Activated CD4-positive, alpha-beta T cell treated with anti-CD3 and anti-CD28 coated beads for 36 hours (primary cell): ENCODE data around the gene AMIGO3. TPM values are rescaled to one million over a fixed set of nuclear protein-coding genes. Genes with fewer than 3 reads are reported as not detected.
"Not testable (repeated sequence)": the region's sequence is repeated elsewhere in the genome, so short reads cannot be mapped to it uniquely, and the experiment has no call there.

Experiments
- ATAC-seq: fragments of 200-7000 bp; cut with Tn5 transposase; one replicate; pipeline ENCODE4 v1.10.0; 2021; ENCODE audit warnings: mild to moderate bottlenecking, moderate library complexity
- CTCF ChIA-PET: fragments of 350-600 bp; sonication (Branson Sonifier 250); formaldehyde crosslinking; loops from one replicate; lab custom pipeline; 2021; ENCODE audit warnings: antibody characterized with exemption; lab: Charles Lee
- POLR2A ChIA-PET: fragments of 350-600 bp; sonication (Branson Sonifier 250); formaldehyde crosslinking; loops from one replicate; lab custom pipeline; 2021; ENCODE audit warnings: antibody characterized with exemption, inconsistent platforms; lab: Charles Lee
- DNase-seq: peaks from one replicate; pipeline ENCODE4 v3.0.0-alpha.2; 2020
- H3K27ac Mint-ChIP-seq: one replicate; pipeline ENCODE4 v1.8.0; 2021; ENCODE audit warnings: mixed read lengths
- H3K27me3 Mint-ChIP-seq: one replicate; pipeline ENCODE4 v1.8.0; 2021; ENCODE audit warnings: mixed read lengths
- H3K36me3 Mint-ChIP-seq: one replicate; pipeline ENCODE4 v1.8.0; 2021; ENCODE audit warnings: low read depth, mixed read lengths
- H3K4me1 Mint-ChIP-seq: one replicate; pipeline ENCODE4 v1.8.0; 2021; ENCODE audit warnings: mixed read lengths
- H3K4me3 Mint-ChIP-seq: one replicate; pipeline ENCODE4 v1.8.0; 2021; ENCODE audit warnings: mild to moderate bottlenecking, moderate library complexity, mixed read lengths
- H3K9me3 Mint-ChIP-seq: one replicate; pipeline ENCODE4 v1.8.0; 2021; ENCODE audit warnings: low read depth, mixed read lengths
- intact Hi-C, 2 experiments: fragments of 100-400 bp; cut with DNase I in 1 of 2; cut with micrococcal nuclease in 1 of 2; formaldehyde crosslinking; loops; one replicate each; pipeline versions ENCODE4 v1.14.2 to v1.15.1; 2022 to 2024; cut with DNase I, micrococcal nuclease
- total RNA-seq, 2 experiments: library from RNA; stranded (reverse); gene quantifications; one replicate each; pipeline ENCODE4 v1.2.3, GENCODE V29; 2021

AMIGO3 gene
- total RNA-seq, 2 experiments from 2014 or later: 0.07 TPM; not detected in 1

DNA sequence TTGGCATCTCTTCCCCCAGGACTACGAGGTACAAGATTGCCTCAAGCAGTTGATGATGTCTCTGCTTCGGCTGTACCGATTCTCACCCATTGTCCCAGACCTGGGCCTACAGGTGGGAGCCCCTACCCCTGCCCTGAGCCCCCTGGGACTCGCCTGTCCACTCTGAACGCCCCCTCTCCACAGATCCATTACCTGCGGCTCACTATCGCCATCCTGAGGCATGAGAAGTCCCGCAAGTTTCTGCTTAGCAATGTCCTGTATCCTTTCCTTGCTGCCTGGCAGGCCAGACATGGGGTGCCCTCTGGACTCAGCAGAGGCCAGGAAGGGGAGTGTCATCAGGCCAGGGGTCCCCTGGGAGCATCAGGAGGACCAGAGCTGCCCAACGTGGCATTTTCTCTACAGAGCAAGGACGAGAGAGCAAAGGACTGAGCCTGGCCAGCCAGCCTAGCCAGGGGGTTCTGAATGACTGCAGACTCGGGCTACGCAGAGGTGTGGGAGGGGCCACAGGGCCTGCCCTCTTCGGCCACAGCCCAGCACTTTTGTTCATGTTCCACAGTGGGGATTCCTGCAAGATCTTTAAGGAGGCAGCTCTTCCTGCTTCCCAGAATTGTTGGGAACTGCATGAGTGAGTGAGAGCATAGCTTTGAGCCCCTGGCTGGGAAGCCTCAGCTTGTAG is 18.9 kb downstream of the AMIGO3 start:
- ATAC-seq (no peak), DNase-seq (no peak)
- intact Hi-C loops: loop anchor here in 1 of 2 experiments (5.0 kb wide), 1 partner anchor 207 kb away; no protein-coding TSS in a partner anchor
- Mint-ChIP-seq H3K9me3 (no peaks in the 10 kb centered on the region), H3K4me1 (no peaks in the 10 kb centered on the region), H3K27me3 (no peaks in the 10 kb centered on the region), H3K36me3 (peaks cover 8% of the 10 kb centered on the region), H3K27ac (no peak overlapping the region), H3K4me3 (no peak overlapping the region)
- CTCF ChIA-PET: interaction anchor here (0.6 to 2.5 kb wide), 6 partner anchors 33 to 533 kb away, joined by 3 to 8 read pairs (median 3); no protein-coding TSS in a partner anchor
- POLR2A ChIA-PET: interaction anchor here (1.1 kb wide), 1 partner anchor 23 kb away, joined by 4 read pairs; the partner anchor contains the start of gene GMPPB

DNA sequence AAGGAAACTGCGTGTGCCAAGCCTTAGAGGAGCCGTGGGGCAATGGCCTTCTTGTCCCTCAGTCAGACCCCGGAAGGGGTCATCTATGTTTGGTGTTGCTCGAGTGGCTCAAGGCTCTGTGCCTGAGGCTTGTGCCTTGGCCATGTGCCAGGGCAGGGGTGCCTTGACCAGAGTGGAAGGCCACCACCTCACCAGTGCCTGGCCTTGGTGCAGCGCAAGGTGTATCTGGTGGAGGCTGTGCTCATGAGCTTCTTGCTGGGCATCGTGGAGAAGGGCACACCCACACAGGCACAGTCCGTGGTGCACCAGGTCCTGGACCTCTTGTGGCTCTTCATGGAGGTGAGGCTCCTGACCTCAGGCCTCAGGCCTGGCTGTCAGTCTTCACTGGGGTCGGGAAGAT is 19.5 kb downstream of the AMIGO3 start:
- DNase-seq (no peak), ATAC-seq (no peak)
- Mint-ChIP-seq H3K27me3 (no peaks in the 10 kb centered on the region), H3K36me3 (peaks cover 8% of the 10 kb centered on the region), H3K9me3 (no peaks in the 10 kb centered on the region), H3K4me1 (no peaks in the 10 kb centered on the region), H3K4me3 (no peak overlapping the region), H3K27ac (no peak overlapping the region)
- ChIA-PET POLR2A (interaction anchor here (0.6 kb wide), 1 partner anchor 1173 kb away, joined by 7 read pairs; no protein-coding TSS in a partner anchor), CTCF (interaction anchor here (2.5 kb wide), 1 partner anchor 160 kb away, joined by 8 read pairs; no protein-coding TSS in a partner anchor)
- intact Hi-C loops: loop anchor here in 1 of 2 experiments (5.0 kb wide), 1 partner anchor 207 kb away; no protein-coding TSS in a partner anchor

DNA sequence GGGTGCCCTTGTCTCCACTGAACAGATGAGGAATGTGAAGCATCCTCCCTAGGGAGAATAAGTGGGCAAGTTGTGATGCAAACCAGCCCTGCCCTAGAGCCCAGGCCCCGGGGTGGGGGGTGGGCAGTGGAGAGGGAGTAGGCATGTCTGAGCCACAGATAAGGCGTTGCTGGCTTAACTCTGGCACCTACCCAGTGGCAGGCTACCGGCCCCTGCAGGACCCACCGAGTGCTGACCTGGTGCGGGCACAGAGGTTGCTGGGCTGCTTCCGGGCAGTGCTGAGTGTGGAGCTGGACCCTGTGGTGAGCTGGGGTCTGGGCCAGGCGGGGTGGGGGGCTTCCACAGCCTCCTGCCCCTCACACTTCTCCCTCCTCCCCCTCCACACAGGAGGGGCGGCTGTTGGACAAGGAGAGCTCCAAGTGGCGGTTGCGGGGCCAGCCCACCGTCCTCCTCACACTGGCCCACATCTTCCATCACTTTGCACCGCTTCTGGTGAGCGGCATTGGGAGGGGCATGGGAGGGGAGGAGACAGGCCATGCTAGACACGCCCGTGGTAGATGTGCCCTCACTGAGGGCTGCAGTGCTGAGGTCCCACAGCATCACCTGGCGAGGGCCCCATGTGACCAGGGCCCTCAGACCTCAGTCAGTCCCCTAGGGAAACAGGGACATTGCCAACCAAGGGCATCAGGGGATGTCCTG is 20.1 kb downstream of the AMIGO3 start:
- ATAC-seq (no peak), DNase-seq (no peak)
- no peaks in the 10 kb centered on the region for H3K27me3 Mint-ChIP-seq
- H3K36me3 Mint-ChIP-seq: peaks cover 8% of the 10 kb centered on the region
- CTCF ChIA-PET: no interaction called here
- POLR2A ChIA-PET: interaction anchor here (0.6 kb wide), 1 partner anchor 1172 kb away, joined by 7 read pairs; no protein-coding TSS in a partner anchor
- H3K9me3 Mint-ChIP-seq: no peaks in the 10 kb centered on the region
- H3K4me3 Mint-ChIP-seq: no peak overlapping the region
- intact Hi-C loops: no loop called here
- H3K4me1 Mint-ChIP-seq: no peaks in the 10 kb centered on the region
- no peak overlapping the region for H3K27ac Mint-ChIP-seq

DNA sequence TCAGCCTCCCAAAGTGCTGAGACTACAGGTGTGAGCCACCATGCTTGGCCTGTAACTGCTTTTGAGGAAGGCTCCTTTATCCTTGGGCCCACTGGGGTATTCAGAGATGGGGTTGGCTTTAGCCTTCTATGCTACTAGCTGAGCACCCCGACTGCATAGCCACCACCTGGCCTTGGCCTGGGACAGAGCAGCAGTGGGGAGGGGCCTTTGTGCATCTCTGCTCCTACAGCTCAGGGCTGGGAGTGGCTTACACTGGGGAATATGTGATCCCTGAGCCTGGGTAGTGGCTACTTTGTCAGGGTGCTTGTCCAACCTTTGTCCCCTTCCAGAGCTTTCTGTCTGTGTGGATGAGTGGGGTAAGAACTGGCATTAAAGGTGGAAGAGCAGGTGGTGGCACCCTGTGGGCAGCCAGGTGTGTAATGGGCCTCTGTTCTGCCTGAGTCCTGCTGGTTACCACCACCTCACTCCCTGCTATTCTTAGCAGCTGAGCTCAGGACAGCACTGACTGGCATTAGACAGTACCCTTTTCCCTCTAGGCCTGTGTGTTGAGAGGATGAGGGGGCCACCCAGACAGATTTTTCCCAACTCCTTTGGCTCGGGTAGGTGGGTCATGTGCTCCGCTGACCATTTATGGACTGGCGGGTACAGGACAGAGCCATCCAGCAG is 24.0 kb downstream of the AMIGO3 start:
- POLR2A ChIA-PET, H3K27ac Mint-ChIP-seq, H3K27me3 Mint-ChIP-seq, DNase-seq, H3K9me3 Mint-ChIP-seq, H3K36me3 Mint-ChIP-seq, ATAC-seq, H3K4me3 Mint-ChIP-seq, H3K4me1 Mint-ChIP-seq, intact Hi-C loops: not testable (repeated sequence)
- CTCF ChIA-PET: interaction anchor here (0.9 kb wide), 1 partner anchor 24 kb away, joined by 4 read pairs; no protein-coding TSS in a partner anchor

DNA sequence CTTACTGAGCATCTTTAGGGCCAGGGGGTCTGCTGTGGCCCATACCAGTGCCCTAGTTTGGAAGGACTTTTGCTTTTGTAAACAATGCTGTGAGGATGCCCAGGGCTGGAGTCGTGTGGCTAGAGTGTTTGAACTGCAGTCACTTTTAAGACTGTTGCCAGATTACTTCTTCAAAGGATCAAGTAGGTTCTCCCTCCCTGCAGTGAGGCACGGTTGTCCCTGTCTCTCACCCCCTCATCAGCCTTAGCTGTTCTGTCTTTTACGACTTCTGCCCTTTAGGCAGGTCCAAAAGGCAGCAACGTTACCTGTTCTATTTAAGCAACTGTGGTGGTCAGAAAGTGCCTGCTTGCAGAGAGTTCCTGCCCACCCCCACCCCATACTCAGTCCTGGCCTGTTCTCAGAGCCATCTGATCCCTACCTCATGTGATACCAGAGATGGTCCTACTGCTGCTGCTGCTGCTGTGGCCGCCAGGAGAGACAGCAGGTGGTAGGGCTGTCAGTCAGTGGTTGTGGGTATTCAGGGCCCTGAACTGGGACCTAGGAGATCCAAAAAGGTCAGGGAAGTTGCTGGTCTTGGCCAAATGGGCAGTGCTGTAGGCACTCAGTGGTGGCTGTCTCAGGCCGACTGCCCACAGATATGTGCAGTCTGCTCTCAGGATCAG is 24.9 kb downstream of the AMIGO3 start:
- H3K4me1 Mint-ChIP-seq: peaks cover 17% of the 10 kb centered on the region
- H3K9me3 Mint-ChIP-seq, H3K4me3 Mint-ChIP-seq, H3K27me3 Mint-ChIP-seq, ATAC-seq, DNase-seq, H3K36me3 Mint-ChIP-seq, intact Hi-C loops, H3K27ac Mint-ChIP-seq: not testable (repeated sequence)
- ChIA-PET POLR2A (interaction anchor here (0.6 kb wide), 1 partner anchor 52 kb away, joined by 7 read pairs; no protein-coding TSS in a partner anchor), CTCF (interaction anchor here (0.9 kb wide), 2 partner anchors 25 kb away, joined by 3 to 4 read pairs; no protein-coding TSS in a partner anchor)

- H3K9me3 Mint-ChIP-seq, H3K27me3 Mint-ChIP-seq, POLR2A ChIA-PET, ATAC-seq, H3K27ac Mint-ChIP-seq, DNase-seq, H3K4me3 Mint-ChIP-seq, H3K36me3 Mint-ChIP-seq, CTCF ChIA-PET, intact Hi-C loops: not testable (repeated sequence)
- H3K4me1 Mint-ChIP-seq: peaks cover 28% of the 10 kb centered on the region
Observed at GRCh38 chr3:49691481-49691880, 28.0 kb downstream of the AMIGO3 start.

GRCh38 chr3:49690856-49691255 is 28.6 kb downstream of the AMIGO3 start:
- H3K36me3 Mint-ChIP-seq, H3K27ac Mint-ChIP-seq, H3K27me3 Mint-ChIP-seq, DNase-seq, ATAC-seq, POLR2A ChIA-PET, H3K9me3 Mint-ChIP-seq, intact Hi-C loops: not testable (repeated sequence)
- CTCF ChIA-PET: interaction anchor here (0.6 kb wide), 1 partner anchor 188 kb away, joined by 4 read pairs; no protein-coding TSS in a partner anchor
- peak overlapping the region; percentile 90 for H3K4me3 Mint-ChIP-seq
- peaks cover 30% of the 10 kb centered on the region for H3K4me1 Mint-ChIP-seq

DNA sequence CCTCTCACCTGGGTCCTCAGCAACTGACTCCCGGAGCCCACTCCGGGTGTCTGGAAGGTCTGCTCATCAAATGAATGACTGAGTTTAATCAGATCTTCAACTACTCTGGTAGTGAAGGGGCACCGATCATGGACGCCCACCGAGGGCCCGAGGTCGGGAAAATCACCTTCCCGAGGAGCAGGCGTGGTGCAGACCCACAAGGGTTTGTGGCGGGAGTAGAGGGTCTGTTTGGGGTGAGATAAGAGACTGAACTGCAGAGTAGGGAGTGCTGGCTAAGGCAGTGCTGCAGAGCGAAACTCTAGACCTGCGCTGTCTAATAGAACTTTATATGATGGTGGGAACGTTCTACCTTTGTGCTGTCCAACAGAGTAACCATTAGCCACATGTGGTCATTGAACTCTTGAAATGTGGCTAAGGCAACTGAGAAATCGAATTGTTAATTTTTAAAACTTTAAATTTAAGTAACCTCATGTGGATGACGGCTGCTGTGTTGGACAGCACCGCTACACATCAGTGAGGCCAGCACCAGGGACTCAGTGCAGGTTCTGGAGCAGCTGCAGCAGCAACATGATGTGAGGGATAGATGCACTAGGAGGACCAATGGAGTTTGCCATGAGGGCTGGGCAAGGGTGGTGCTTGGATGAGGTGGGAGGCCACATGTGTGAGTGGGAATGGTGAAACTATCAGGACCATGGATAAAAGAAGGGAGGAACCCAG is 29.4 kb downstream of the AMIGO3 start:
- Mint-ChIP-seq H3K4me3 (peak overlapping the region; percentile 90), H3K27ac (peak overlapping the region; percentile 90), H3K4me1 (peaks cover 30% of the 10 kb centered on the region)
- CTCF ChIA-PET: interaction anchor here (0.6 kb wide), 1 partner anchor 189 kb away, joined by 4 read pairs; no protein-coding TSS in a partner anchor
- DNase-seq, POLR2A ChIA-PET, H3K9me3 Mint-ChIP-seq, H3K27me3 Mint-ChIP-seq, H3K36me3 Mint-ChIP-seq, ATAC-seq: not testable (repeated sequence)
- intact Hi-C loops: loop anchor here (1.0 to 5.0 kb wide), 8 partner anchors 15 to 667 kb away; partner anchors contain the start of genes APEH (in 2 of the 2), AMIGO3 (in 1 of the 2), BSN (in 1 of the 2) and DAG1 (in 1 of the 2)

- ATAC-seq (peak; percentile 74), DNase-seq (peak; percentile 95)
- peak within 1 kb of the TSS; percentile 90 for H3K4me3 Mint-ChIP-seq
- CTCF ChIA-PET: no interaction called here
- H3K27me3 Mint-ChIP-seq: no peaks in the 10 kb centered on the region
- POLR2A ChIA-PET: interaction anchor here (0.6 kb wide), 1 partner anchor 923 kb away, joined by 3 read pairs; no protein-coding TSS in a partner anchor
- intact Hi-C loops: loop anchor here (1.0 to 5.0 kb wide), 8 partner anchors 14 to 668 kb away; partner anchors contain the start of genes APEH (in 2 of the 2), AMIGO3 (in 1 of the 2), BSN (in 1 of the 2) and DAG1 (in 1 of the 2)
- H3K36me3 Mint-ChIP-seq: peaks cover 6% of the 10 kb centered on the region
- H3K9me3 Mint-ChIP-seq: no peaks in the 10 kb centered on the region
- peak within 1 kb of the TSS; percentile 90 for H3K27ac Mint-ChIP-seq
- H3K4me1 Mint-ChIP-seq: peaks cover 30% of the 10 kb centered on the region
Observed at GRCh38 chr3:49689046-49689907, 30.2 kb downstream of the AMIGO3 start, which contains the start of the genes MST1 and RNF123. Gene MST1 (minus strand): TSS chr3:49689474. CDS start chr3:49688691, 783 bp downstream. Gene RNF123 (plus strand): TSS chr3:49689557. CDS start chr3:49691166, 1,609 bp downstream.
